ENCODE measurements around the gene ACY1.

ACY1 gene

GRCh38 chr3:51945926-51946705 lies 37.2 kb upstream of the ACY1 start:
- DNase-seq (ENCODE audit: low read depth in 1 of 2, low spot score in 1 of 2) = no peak

DNA sequence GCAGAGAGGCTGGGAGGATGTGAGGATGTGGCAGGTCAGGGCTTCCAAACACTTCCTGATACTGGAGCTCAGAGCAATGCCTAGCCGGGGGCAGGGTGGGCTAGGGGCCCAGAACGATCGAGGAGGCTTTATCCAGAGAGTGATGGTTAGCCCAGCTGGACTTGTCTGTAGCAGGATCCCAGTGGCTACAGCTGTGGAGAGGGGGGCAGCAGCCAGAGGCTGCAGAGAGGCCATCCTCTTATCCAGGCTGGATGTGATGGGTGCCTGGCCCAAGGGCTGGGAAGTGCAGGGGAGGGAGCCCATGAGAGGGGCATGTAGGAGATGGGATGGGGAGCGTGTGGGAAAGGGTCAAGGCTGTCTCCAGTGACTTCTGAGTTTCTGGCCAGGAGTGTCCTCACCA lies 36.5 kb upstream of the ACY1 start:
- no peak for DNase-seq (ENCODE audit: low read depth in 1 of 2, low spot score in 1 of 2)

DNA sequence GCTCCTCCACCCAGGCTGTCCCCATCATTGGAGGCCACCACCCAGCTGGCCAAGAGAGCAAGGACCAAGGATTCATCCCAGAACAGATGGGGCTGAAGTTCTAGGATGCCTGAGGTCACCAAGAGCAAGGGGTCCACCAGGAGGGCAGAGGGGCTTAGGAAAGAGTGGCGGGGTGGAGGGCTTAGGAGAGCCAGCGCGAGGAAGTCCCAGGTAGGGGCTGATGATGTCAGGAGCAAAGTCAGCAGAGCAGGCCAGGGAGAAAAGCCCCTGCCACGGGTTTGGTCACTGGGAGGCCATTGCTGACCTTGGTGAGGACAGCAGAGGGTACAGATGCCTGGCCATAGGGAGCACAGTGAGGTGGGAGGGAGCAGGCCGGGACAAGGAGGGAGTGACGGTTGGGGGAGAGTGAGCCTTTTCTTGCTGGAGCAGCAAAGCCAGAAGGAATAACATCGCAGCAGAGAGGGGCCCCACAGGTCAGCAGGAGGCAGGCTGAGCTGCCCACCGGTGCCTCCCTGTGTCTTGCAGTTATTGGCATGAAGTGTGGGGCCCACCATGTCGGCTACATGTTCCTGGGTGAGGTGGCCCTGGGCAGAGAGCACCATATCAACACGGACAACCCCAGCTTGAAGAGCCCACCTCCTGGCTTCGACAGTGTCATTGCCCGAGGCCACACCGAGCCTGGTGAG lies 36.0 kb upstream of the ACY1 start:
- DNase-seq (ENCODE audit: low read depth in 1 of 2, low spot score in 1 of 2) = no peak

DNA sequence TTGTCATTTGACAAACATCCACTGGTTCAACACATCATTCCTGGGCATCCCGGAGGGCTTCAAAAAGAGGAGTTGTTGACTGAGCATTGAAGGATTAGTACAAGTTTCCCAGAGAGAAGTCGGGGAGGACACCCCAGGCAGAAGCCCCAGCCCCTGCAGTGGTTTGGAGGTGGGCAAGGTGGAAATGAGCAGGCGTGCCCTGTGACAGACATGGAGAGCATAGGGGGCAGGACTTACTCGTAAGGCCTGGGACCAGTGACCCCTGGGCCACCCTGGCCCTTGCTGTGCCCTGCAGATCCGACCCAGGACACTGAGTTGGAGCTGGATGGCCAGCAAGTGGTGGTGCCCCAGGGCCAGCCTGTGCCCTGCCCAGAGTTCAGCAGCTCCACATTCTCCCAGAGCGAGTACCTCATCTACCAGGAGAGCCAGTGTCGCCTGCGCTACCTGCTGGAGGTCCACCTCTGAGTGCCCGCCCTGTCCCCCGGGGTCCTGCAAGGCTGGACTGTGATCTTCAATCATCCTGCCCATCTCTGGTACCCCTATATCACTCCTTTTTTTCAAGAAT lies 35.2 kb upstream of the ACY1 start:
- DNase-seq (ENCODE audit: low read depth in 1 of 2, low spot score in 1 of 2) = no peak

GRCh38 chr3:51949121-51949520 lies 34.2 kb upstream of the ACY1 start:
- no peak for DNase-seq (ENCODE audit: low read depth in 1 of 2, low spot score in 1 of 2)

- no peak for DNase-seq (ENCODE audit: low read depth in 1 of 2, low spot score in 1 of 2)
These were observed 32.4 kb upstream of the ACY1 start for GRCh38 chr3:51950899-51951298.

- DNase-seq (ENCODE audit: low read depth in 1 of 2, low spot score in 1 of 2) = no peak
These were observed 29.9 kb upstream of the ACY1 start for GRCh38 chr3:51953445-51953844.

GRCh38 chr3:51954105-51954504 lies 29.2 kb upstream of the ACY1 start:
- DNase-seq (ENCODE audit: low read depth in 1 of 2, low spot score in 1 of 2) = no peak

DNA sequence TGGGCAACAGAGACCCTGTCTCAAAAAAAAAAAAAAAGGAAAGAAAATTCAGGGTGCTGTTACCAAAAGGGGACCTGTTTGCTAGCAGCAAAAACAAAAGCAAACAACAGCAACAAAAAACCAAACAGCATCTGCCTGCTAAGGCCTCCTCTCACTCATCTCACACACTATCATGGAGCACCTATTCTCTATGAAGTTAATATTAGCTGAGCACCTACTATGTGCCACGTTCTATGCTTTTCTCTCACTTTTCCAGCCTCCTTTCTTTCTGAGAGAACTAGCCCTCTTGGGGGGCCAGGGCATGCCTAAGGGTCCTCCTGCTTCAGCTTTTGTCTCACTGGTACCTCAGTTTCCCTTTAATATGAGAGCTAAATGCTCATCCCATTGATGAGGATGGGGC lies 28.6 kb upstream of the ACY1 start:
- no peak for DNase-seq (ENCODE audit: low read depth in 1 of 2, low spot score in 1 of 2)

GRCh38 chr3:51955175-51955892 lies 28.0 kb upstream of the ACY1 start, which contains the start of gene GPR62:
Gene GPR62, plus strand, starts transcription at chr3:51955381. Its CDS starts 272 bp downstream, at chr3:51955653.
- no peak for DNase-seq (ENCODE audit: low read depth in 1 of 2, low spot score in 1 of 2)

DNA sequence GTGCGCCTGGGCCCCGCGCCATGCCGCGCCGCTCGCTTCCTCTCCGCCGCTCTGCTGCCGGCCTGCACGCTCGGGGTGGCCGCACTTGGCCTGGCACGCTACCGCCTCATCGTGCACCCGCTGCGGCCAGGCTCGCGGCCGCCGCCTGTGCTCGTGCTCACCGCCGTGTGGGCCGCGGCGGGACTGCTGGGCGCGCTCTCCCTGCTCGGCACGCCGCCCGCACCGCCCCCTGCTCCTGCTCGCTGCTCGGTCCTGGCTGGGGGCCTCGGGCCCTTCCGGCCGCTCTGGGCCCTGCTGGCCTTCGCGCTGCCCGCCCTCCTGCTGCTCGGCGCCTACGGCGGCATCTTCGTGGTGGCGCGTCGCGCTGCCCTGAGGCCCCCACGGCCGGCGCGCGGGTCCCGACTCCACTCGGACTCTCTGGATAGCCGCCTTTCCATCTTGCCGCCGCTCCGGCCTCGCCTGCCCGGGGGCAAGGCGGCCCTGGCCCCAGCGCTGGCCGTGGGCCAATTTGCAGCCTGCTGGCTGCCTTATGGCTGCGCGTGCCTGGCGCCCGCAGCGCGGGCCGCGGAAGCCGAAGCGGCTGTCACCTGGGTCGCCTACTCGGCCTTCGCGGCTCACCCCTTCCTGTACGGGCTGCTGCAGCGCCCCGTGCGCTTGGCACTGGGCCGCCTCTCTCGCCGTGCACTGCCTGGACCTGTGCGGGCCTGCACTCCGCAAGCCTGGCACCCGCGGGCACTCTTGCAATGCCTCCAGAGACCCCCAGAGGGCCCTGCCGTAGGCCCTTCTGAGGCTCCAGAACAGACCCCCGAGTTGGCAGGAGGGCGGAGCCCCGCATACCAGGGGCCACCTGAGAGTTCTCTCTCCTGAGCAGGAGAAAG lies 27.2 kb upstream of the ACY1 start:
- DNase-seq (ENCODE audit: low read depth in 1 of 2, low spot score in 1 of 2) = no peak

DNA sequence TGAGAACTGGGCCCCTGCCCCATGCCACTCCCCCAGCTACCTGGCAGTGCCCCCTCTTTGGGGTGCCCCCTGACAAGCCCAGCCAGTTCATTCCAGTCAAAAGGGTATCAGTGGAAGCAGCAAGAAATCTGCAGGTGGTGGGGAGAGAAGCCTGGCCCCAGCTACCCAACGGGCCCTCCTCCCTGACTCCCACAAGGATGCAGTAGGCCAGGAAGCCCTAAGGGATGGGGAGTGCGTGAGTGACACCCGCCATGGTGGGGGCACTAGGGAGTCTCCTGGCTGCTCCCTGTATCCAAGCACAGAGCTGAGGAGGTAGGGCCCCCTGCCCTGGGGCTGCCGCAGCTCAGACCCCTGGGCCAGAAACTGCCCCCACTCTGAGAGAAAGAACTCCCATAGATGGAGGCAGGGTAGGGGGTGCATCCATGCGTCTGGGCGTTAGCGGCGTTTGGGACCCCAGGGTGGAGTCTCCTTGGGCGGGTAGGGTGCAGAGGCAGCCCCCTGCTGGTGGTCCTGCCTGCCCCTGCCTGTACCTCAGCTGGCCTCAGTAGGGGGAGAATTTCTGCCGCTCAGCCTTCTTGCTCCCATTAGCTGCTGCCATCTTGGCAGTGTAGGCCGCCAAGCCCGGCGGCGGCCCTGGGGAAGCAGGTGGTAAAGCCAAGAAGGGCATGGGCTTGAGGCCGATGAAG lies 25.7 kb upstream of the ACY1 start:
- DNase-seq (ENCODE audit: low read depth in 1 of 2, low spot score in 1 of 2) = no peak

DNA sequence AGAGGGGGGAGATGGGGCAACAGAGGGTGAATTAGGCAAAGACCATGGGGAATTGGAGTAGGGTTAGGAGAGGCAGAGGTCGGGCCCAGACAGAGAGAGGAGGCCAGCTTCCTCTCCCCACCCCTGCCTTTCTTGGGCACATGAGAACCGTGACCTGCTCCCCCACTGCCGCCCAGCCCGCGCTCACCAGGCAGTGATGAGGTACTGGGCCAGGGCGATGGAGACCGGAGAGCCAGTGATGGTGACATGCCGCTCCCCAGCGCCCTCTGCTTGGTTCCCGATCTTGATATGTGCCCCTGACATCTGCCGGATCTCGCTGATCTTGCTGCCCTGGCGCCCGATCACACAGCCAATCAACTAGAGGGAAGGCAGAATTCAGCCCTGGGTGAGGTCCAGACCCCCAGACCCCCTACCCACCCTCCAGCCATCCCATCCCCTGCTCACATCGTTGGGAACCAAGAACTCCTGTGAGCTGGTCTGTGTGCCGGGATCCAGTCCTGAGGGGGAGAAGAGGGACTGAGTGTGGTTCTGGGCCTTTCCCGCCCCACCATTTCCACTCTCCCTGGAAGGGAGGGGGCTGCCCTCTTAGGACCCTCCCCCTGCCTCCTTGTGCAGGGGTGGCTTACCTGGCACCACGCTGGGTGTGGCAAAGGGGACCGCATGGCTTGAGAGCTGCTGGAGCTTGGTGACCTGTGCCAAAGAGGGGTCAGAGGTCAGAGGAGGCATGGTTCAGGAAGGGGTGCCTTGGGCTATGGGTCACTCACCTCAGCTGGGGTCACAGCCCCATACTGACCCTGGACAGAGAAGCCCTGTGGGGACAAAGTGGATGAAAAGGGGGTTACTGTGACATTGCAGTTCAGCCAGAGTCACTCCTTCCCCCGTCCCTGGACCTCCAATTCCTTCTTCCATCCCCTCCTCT lies 24.5 kb upstream of the ACY1 start:
- no peak for DNase-seq (ENCODE audit: low read depth in 1 of 2, low spot score in 1 of 2)

DNA sequence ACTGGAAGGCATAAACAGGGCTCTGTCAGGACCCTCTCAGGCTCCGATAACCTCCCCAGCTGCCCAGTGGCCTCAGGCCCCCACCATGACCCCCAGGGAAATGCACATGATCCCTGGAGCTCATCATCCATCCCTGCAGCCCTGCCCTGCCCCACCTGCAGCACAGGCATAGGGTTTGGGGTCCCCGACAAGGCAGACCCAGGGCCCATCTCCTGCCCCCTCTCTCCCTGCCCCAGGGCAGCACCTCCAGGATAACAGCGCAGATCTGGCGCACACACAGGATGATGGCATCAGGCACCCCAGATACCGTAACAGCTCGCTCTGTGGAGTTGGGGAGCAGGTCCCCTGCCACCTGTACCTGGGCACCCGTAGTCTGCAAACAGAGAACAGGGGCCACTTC lies 23.7 kb upstream of the ACY1 start:
- DNase-seq (ENCODE audit: low read depth in 1 of 2, low spot score in 1 of 2) = no peak

DNA sequence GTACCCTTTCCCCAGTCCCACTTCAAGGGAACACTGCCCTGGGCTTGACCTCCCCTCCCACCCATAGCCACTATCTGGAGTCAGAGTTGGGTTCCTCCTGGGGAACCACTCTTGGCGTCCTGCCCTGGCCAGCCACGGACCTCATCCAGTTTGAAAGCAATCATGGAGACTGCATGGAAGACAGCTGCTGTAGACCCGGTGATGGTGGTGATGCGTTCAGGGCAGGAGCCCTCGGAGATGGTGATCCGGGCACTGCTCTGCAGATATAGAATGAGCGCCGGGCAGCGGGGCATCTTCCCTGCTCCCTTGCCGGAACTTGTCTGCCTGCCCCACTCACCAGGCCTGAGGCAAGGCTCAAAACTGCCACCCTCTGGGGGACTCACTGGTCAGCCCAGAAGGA lies 22.9 kb upstream of the ACY1 start:
- DNase-seq (ENCODE audit: low read depth in 1 of 2, low spot score in 1 of 2) = no peak

DNA sequence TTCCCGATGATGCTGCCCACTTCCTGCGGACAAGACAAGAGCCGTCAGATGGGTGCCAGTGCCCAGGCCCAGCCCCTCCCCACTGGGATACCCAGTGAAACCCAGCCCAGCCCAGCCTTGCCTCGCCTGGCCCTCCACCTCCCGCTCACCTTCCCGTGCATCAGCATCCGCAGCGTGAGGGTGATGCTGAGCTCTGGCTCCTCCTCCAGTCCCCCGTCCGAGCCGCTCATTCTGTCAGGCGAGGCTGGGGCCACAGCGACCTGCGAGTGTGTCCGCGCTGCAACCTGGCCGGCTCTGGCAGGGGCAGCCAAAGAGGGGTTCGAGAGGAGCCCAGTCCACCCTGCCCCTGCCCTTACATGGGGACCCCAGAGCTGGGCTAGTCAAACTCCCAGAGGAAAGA lies 22.3 kb upstream of the ACY1 start:
- DNase-seq (ENCODE audit: low read depth in 1 of 2, low spot score in 1 of 2) = no peak

DNA sequence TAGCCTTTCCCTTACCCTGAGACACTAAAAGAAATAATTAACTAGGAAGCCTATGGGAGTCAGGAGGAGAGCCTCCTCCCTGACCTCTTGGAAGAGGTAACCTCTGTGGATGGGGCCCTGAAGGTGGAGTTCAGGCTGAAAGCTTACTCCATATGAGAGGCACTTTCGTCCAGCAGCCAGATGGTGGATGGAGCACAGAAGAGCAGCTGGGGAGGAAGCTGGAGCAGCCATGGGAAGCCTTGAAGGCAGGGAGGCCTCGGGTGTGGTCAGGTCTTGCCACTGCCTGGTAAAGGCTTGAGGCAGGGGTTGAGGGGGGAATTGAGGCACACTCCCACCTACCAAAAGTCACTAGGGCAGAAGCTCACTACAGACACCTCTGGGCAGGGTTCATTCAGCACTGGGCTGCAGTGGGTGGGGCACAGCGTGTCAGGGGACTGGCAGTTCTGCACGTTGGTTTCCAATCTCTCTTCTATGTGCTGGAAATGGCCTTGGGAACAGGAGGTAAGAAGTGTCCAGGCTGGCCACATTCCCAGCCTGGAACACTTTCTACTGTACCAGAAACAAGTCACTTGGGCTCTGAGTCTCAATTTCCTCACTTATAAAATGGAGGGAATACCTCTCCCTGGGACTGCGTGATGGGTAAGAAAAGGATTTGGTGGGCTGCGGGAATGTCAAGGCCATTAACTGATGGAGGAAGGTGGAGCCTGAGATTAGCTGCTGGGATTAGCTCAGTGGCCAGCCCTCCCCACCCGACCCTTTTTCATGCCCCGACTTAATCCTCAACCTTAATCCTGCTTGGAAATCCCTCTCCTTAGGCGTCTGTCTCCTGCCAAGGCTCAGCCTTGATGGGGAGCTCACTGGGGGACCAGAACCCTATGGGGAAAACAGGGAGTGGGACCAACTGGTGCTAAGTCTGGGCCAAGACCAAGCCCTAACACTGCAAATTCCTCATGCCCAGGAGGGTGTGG lies 21.4 kb upstream of the ACY1 start:
- no peak for DNase-seq (ENCODE audit: low read depth in 1 of 2, low spot score in 1 of 2)

Data from activated CD4-positive, alpha-beta T cell treated with anti-CD3 and anti-CD28 coated beads, Interleukin-2, amount 50 U/mL, for 24 hours (primary cell).